ENCODE results near the gene APLF. TPM values are rescaled to one million over a fixed set of nuclear protein-coding genes. Genes with fewer than 3 reads are reported as not detected.

The APLF gene
- total and polyA plus RNA-seq, 3 experiments from 2014 or later, result 1.9 to 4.0 (median 3.6) TPM

DNA sequence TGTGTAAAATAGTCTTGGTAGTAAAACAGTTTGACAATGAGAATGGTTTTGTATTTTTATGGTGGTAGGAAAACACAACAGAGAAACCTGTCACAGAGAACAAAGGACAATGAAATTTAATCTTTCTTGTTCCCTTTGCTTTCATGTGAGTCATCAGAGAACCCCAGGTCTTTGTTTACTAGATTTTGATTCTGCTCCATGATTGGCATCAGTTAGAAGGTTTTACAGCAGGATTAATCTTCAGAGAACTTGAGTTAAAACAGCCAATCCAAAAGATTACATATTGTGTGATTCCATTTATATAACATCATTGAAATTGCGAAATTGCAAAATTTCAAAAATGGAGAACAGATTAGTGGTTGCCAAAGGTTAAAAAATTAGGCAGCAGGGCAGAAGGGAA lies 2.5 kb downstream of the APLF start:
- H3K4me3 Mint-ChIP-seq, result peak overlapping the region in 2 of 7 donors; percentile 10 to 17
- peaks cover 22 to 35% (median 32%) of the 10 kb centered on the region in 3 donors for H3K4me1 Mint-ChIP-seq
- DNase-seq, result no peak
- no peak overlapping the region for H3K4me3 ChIP-seq (ENCODE audit: low read length)
- H3K9me3 Mint-ChIP-seq, result no peaks in the 10 kb centered on the region
- CTCF ChIA-PET, result no interaction called here
- peaks cover 0 to 9% (median 3%) of the 10 kb centered on the region in 3 donors for H3K36me3 Mint-ChIP-seq
- no peaks in the 10 kb centered on the region for H3K9me3 ChIP-seq (ENCODE audit: low read length)
- no peak overlapping the region for H3K27ac ChIP-seq (ENCODE audit: low read depth, low read length)
- no peaks in the 10 kb centered on the region for H3K27me3 ChIP-seq (ENCODE audit: insufficient read depth, low read length, poor library complexity, severe bottlenecking)
- peaks cover 0 to 2% of the 10 kb centered on the region in 2 donors for H3K27me3 Mint-ChIP-seq
- no peaks in the 10 kb centered on the region for H3K36me3 ChIP-seq (ENCODE audit: insufficient read depth, low read length)
- H3K4me1 ChIP-seq (ENCODE audit: insufficient read depth, low read length), result peaks cover 17% of the 10 kb centered on the region
- no peak overlapping the region for H3K27ac Mint-ChIP-seq
- POLR2A ChIA-PET, result no interaction called here

DNA sequence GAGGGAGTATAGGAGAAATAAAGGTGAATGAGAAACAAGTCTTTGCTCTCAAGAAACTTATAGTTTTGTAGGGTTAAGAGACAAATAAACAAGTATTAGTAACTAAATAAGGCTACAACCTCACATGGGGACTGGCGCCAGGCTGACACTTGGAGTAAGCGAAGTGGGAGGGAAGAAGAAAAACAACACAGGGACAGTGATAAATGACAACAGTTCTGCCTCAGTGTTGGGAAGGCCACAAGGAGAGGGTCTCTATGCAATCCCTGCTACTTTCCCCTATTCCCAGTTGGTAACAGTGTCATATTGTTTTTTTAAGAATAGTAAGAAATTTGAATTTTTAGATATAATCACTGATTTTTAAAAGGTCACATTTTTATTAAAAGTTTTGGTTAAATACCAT lies 4.0 kb downstream of the APLF start:
- Histone ChIP-seq H3K4me1 (ENCODE audit: insufficient read depth, low read length) (peaks cover 4% of the 10 kb centered on the region), H3K27me3 (ENCODE audit: insufficient read depth, low read length, poor library complexity, severe bottlenecking) (no peaks in the 10 kb centered on the region), H3K36me3 (ENCODE audit: insufficient read depth, low read length) (no peaks in the 10 kb centered on the region), H3K27ac (ENCODE audit: low read depth, low read length) (no peak overlapping the region), H3K4me3 (ENCODE audit: low read length) (no peak overlapping the region), H3K9me3 (ENCODE audit: low read length) (no peaks in the 10 kb centered on the region)
- no peak for DNase-seq
- peaks cover 0 to 8% (median 3%) of the 10 kb centered on the region in 3 donors for H3K36me3 Mint-ChIP-seq
- H3K27me3 Mint-ChIP-seq, result peaks cover 0 to 2% of the 10 kb centered on the region in 2 donors
- peaks cover 11 to 21% (median 18%) of the 10 kb centered on the region in 3 donors for H3K4me1 Mint-ChIP-seq
- ChIA-PET POLR2A (no interaction called here), CTCF (no interaction called here)
- H3K9me3 Mint-ChIP-seq, result no peaks in the 10 kb centered on the region
- peak overlapping the region in 1 of 7 donors; percentile 69 for H3K4me3 Mint-ChIP-seq
- H3K27ac Mint-ChIP-seq, result no peak overlapping the region

DNA sequence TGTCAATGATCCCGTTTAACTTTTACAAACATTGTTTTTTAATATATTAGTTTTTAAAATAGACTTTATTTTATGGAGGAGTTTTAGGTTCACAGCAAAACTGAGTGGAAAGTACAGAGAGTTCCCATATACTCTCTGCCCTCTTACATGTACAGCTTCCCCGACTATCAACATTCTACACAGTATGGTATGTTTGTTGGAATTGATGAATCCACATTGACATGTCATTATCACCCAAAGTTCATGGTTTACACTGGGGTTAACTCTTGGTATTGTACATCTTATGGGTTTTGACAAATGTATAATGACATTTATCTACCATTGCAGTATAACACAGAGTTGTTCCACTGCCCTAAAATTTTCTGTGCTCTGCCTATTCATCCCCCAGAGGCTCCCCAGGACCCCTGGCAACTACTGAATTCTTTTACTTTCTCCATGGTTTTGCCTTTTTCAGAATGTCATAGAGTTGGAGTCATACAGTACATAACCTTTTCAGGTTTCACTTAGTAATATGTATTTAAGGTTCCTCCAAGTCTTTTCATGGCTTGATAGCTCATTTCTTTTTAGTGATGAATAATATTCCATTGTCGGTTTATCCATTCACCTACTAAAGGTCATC lies 5.5 kb downstream of the APLF start:
- Mint-ChIP-seq H3K27ac (peak overlapping the region in 1 of 8 donors; percentile 16), H3K4me1 (peaks cover 6 to 18% (median 10%) of the 10 kb centered on the region in 3 donors), H3K36me3 (peaks cover 0 to 3% (median 0%) of the 10 kb centered on the region in 3 donors), H3K9me3 (no peaks in the 10 kb centered on the region), H3K4me3 (no peak overlapping the region), H3K27me3 (peaks cover 0 to 2% of the 10 kb centered on the region in 2 donors)
- DNase-seq, result no peak
- POLR2A ChIA-PET, result no interaction called here
- Histone ChIP-seq H3K9me3 (ENCODE audit: low read length) (no peaks in the 10 kb centered on the region), H3K36me3 (ENCODE audit: insufficient read depth, low read length) (no peaks in the 10 kb centered on the region), H3K27ac (ENCODE audit: low read depth, low read length) (no peak overlapping the region), H3K27me3 (ENCODE audit: insufficient read depth, low read length, poor library complexity, severe bottlenecking) (no peaks in the 10 kb centered on the region), H3K4me1 (ENCODE audit: insufficient read depth, low read length) (peaks cover 2% of the 10 kb centered on the region), H3K4me3 (ENCODE audit: low read length) (no peak overlapping the region)
- CTCF ChIA-PET, result interaction anchor here (1.3 to 1.4 kb wide), 2 partner anchors 10 to 15 kb away, joined by 3 to 4 read pairs; no protein-coding TSS in a partner anchor

DNA sequence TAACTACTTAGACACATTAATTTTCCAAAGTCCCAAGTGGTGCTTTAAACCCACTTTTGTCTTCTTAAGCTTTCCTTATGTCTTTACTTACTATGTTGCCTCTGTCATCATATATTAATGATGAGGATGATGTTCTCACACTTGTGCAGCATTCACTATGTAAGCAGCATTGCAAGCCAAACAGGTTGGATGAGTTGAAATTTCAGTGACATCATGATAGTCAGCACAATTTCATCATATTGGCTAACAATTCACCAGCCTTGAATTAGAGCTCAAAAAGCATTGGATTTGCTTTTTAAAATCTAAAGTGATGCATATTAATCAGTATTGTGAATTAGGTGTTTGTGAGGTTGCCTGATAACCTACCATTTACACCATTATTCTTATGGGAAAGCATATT lies 7.7 kb downstream of the APLF start:
- peaks cover 0 to 2% (median 0%) of the 10 kb centered on the region in 3 donors for H3K4me1 Mint-ChIP-seq
- DNase-seq, result no peak
- peaks cover 0 to 2% of the 10 kb centered on the region in 2 donors for H3K27me3 Mint-ChIP-seq
- ChIA-PET CTCF (interaction anchor here (1.4 to 1.6 kb wide), 3 partner anchors 12 to 23 kb away, joined by 3 to 6 read pairs (median 3); no protein-coding TSS in a partner anchor), POLR2A (no interaction called here)
- Histone ChIP-seq H3K27ac (ENCODE audit: low read depth, low read length) (no peak overlapping the region), H3K4me1 (ENCODE audit: insufficient read depth, low read length) (no peaks in the 10 kb centered on the region), H3K27me3 (ENCODE audit: insufficient read depth, low read length, poor library complexity, severe bottlenecking) (no peaks in the 10 kb centered on the region), H3K4me3 (ENCODE audit: low read length) (no peak overlapping the region), H3K36me3 (ENCODE audit: insufficient read depth, low read length) (no peaks in the 10 kb centered on the region), H3K9me3 (ENCODE audit: low read length) (no peaks in the 10 kb centered on the region)
- H3K27ac Mint-ChIP-seq, result no peak overlapping the region
- no peaks in the 10 kb centered on the region for H3K9me3 Mint-ChIP-seq
- H3K4me3 Mint-ChIP-seq, result no peak overlapping the region
- peaks cover 0 to 3% (median 0%) of the 10 kb centered on the region in 3 donors for H3K36me3 Mint-ChIP-seq

DNA sequence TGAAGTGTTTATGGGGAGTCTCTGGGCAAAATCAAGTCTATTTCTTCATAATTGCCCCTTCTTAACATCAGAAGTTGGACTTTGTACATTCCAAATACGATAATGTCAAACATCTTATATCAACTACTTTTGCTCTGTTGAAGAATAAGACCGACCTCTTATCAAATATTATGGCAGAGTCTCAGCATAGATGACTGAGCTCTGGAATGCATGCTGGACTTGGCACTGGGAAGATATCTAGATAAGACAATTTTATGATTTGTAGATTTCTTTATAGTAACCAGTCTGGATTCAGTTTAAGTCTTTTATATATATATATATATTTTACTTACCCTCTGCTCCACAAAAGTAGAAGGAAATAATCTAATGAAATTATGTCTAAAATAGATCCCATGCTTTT lies 8.2 kb downstream of the APLF start:
- Mint-ChIP-seq H3K9me3 (no peaks in the 10 kb centered on the region), H3K36me3 (peaks cover 0 to 3% (median 0%) of the 10 kb centered on the region in 3 donors), H3K4me1 (peaks cover 0 to 2% (median 0%) of the 10 kb centered on the region in 3 donors), H3K27me3 (peaks cover 0 to 2% of the 10 kb centered on the region in 2 donors), H3K4me3 (no peak overlapping the region), H3K27ac (no peak overlapping the region)
- no peak overlapping the region for H3K4me3 ChIP-seq (ENCODE audit: low read length)
- H3K36me3 ChIP-seq (ENCODE audit: insufficient read depth, low read length), result no peaks in the 10 kb centered on the region
- H3K9me3 ChIP-seq (ENCODE audit: low read length), result no peaks in the 10 kb centered on the region
- no peak for DNase-seq
- H3K27ac ChIP-seq (ENCODE audit: low read depth, low read length), result no peak overlapping the region
- no peaks in the 10 kb centered on the region for H3K4me1 ChIP-seq (ENCODE audit: insufficient read depth, low read length)
- POLR2A ChIA-PET, result no interaction called here
- H3K27me3 ChIP-seq (ENCODE audit: insufficient read depth, low read length, poor library complexity, severe bottlenecking), result no peaks in the 10 kb centered on the region
- CTCF ChIA-PET, result interaction anchor here (1.4 to 1.6 kb wide), 3 partner anchors 12 to 23 kb away, joined by 3 to 6 read pairs (median 3); no protein-coding TSS in a partner anchor

DNA sequence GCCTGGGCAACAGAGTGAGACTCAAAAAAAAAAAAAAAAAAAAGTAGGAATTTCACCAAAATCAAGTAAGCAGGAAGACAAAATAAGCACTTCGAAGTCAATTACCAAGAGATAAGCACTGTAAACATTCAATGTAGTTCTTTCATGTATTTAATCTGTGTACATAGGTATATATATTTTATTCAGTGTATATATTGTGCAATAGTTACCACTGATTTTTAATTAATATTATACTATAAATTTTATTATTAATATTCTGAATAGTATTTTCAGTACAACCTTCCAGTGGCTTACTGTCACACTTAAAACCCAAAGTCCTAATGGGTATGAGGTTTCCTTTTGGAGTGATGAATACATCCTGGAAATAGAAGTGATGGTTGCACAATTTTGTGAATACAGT lies 9.1 kb downstream of the APLF start:
- H3K27me3 ChIP-seq (ENCODE audit: insufficient read depth, low read length, poor library complexity, severe bottlenecking), result no peaks in the 10 kb centered on the region
- ChIA-PET POLR2A (no interaction called here), CTCF (no interaction called here)
- H3K27ac ChIP-seq (ENCODE audit: low read depth, low read length), result no peak overlapping the region
- H3K36me3 ChIP-seq (ENCODE audit: insufficient read depth, low read length), result no peaks in the 10 kb centered on the region
- H3K4me1 ChIP-seq (ENCODE audit: insufficient read depth, low read length), result no peaks in the 10 kb centered on the region
- H3K4me3 Mint-ChIP-seq, result no peak overlapping the region
- no peak overlapping the region for H3K27ac Mint-ChIP-seq
- peaks cover 0 to 2% of the 10 kb centered on the region in 2 donors for H3K27me3 Mint-ChIP-seq
- H3K36me3 Mint-ChIP-seq, result peaks cover 0 to 2% (median 0%) of the 10 kb centered on the region in 3 donors
- H3K9me3 Mint-ChIP-seq, result no peaks in the 10 kb centered on the region
- no peak overlapping the region for H3K4me3 ChIP-seq (ENCODE audit: low read length)
- no peaks in the 10 kb centered on the region for H3K9me3 ChIP-seq (ENCODE audit: low read length)
- peaks cover 0 to 2% (median 0%) of the 10 kb centered on the region in 3 donors for H3K4me1 Mint-ChIP-seq
- DNase-seq, result no peak

DNA sequence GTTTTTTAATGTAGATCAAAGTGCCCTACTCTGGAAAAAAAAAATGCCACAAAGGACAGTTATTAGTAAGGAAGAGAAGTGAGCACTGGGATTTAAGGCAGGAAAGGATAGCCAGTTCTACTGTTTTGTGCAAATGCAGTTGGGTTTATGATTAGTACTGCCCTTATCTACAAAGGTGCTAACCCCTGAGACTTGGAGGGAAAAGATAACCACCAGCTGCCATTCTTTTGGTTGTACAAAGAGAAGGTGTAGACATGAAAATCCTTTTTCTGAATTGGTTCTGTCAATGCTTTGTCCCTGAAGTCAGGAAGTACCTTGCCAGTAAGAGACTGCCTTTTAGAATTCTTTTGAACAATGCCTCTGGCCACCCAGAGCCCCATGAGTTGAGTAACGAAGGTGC lies 11.3 kb downstream of the APLF start:
- H3K4me3 Mint-ChIP-seq, result no peak overlapping the region
- Histone ChIP-seq H3K27ac (ENCODE audit: low read depth, low read length) (no peak overlapping the region), H3K4me1 (ENCODE audit: insufficient read depth, low read length) (no peaks in the 10 kb centered on the region), H3K27me3 (ENCODE audit: insufficient read depth, low read length, poor library complexity, severe bottlenecking) (no peaks in the 10 kb centered on the region), H3K36me3 (ENCODE audit: insufficient read depth, low read length) (no peaks in the 10 kb centered on the region), H3K9me3 (ENCODE audit: low read length) (no peaks in the 10 kb centered on the region), H3K4me3 (ENCODE audit: low read length) (no peak overlapping the region)
- no peaks in the 10 kb centered on the region for H3K9me3 Mint-ChIP-seq
- H3K36me3 Mint-ChIP-seq, result peaks cover 0 to 2% (median 0%) of the 10 kb centered on the region in 3 donors
- POLR2A ChIA-PET, result no interaction called here
- CTCF ChIA-PET, result interaction anchor here (1.1 kb wide), 1 partner anchor 117 kb away, joined by 3 read pairs; no protein-coding TSS in a partner anchor
- H3K4me1 Mint-ChIP-seq, result peaks cover 0 to 2% (median 0%) of the 10 kb centered on the region in 3 donors
- H3K27me3 Mint-ChIP-seq, result peaks cover 0 to 2% of the 10 kb centered on the region in 2 donors
- no peak overlapping the region for H3K27ac Mint-ChIP-seq
- no peak for DNase-seq

DNA sequence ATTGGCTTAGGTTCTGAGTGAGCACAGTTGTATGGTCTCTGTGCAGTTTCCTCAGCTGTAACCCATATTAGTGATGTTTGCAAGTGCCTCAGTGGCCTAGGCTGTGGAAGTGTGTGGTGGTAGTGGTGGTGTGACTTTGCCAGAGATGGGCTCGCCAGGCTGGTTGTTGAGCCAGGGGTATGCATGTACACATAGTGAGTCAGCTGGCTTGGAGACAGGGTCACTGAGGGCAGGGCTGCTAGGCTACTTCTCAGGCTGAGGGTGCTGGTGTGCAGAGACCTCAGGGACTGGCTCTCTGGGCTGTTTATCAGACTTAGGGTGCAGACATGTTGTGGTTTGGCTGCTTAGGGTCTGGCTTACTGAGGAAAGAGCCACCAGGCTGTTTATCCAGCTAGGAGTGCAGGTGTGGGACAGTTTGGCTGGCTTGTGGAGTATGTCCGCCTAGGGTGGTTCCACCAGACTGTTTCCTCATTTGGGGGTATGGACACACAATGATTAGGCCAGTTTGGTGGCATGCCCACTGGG lies 15.0 kb downstream of the APLF start:
- no peaks in the 10 kb centered on the region for H3K4me1 ChIP-seq (ENCODE audit: insufficient read depth, low read length)
- DNase-seq, result no peak
- H3K27ac ChIP-seq (ENCODE audit: low read depth, low read length), result no peak overlapping the region
- ChIA-PET POLR2A (interaction anchor here (0.6 kb wide), 1 partner anchor 238 kb away, joined by 3 read pairs; no protein-coding TSS in a partner anchor), CTCF (interaction anchor here (1.0 kb wide), 1 partner anchor 227 kb away, joined by 4 read pairs; no protein-coding TSS in a partner anchor)
- Mint-ChIP-seq H3K4me1 (peaks cover 0 to 2% (median 0%) of the 10 kb centered on the region in 3 donors), H3K27ac (no peak overlapping the region), H3K4me3 (no peak overlapping the region), H3K36me3 (no peaks in the 10 kb centered on the region), H3K9me3 (no peaks in the 10 kb centered on the region), H3K27me3 (peaks cover 0 to 2% of the 10 kb centered on the region in 2 donors)
- H3K4me3 ChIP-seq (ENCODE audit: low read length), result no peak overlapping the region
- no peaks in the 10 kb centered on the region for H3K27me3 ChIP-seq (ENCODE audit: insufficient read depth, low read length, poor library complexity, severe bottlenecking)
- H3K9me3 ChIP-seq (ENCODE audit: low read length), result no peaks in the 10 kb centered on the region
- H3K36me3 ChIP-seq (ENCODE audit: insufficient read depth, low read length), result no peaks in the 10 kb centered on the region

All from CD8-positive, alpha-beta memory T cell (primary cell).